GM21825 (cell line): ENCODE data around the gene SPAG16.
A peak's percentile ranks its signal among the peaks of the same experiment; 100 is the strongest.

Source experiments
- ATAC-seq: cut with Tn5 transposase; IDR thresholded peaks from one replicate; pipeline ENCODE4 v1.9.1; 2021; ENCODE audit warnings: mild to moderate bottlenecking, moderate library complexity; ENCODE audit not compliant: unreplicated experiment

The SPAG16 gene

GRCh38 chr2:214232271-214232670, 948.0 kb downstream of the SPAG16 start:
- no peak for ATAC-seq

GRCh38 chr2:214233164-214233563, 948.9 kb downstream of the SPAG16 start:
- ATAC-seq, result no peak

GRCh38 chr2:214242797-214243196, 958.5 kb downstream of the SPAG16 start:
- no peak for ATAC-seq

GRCh38 chr2:214244847-214245246, 960.6 kb downstream of the SPAG16 start:
- ATAC-seq, result no peak

GRCh38 chr2:214246417-214246816, 962.2 kb downstream of the SPAG16 start:
- no peak for ATAC-seq

- ATAC-seq, result no peak
Observed at GRCh38 chr2:214247531-214247930, 963.3 kb downstream of the SPAG16 start.

GRCh38 chr2:214255046-214255445, 970.8 kb downstream of the SPAG16 start:
- ATAC-seq, result no peak

GRCh38 chr2:214261683-214262082, 977.4 kb downstream of the SPAG16 start:
- no peak for ATAC-seq

GRCh38 chr2:214264171-214264570, 979.9 kb downstream of the SPAG16 start:
- no peak for ATAC-seq

GRCh38 chr2:214265991-214266489, 981.8 kb downstream of the SPAG16 start:
- no peak for ATAC-seq

GRCh38 chr2:214277880-214278279, 993.6 kb downstream of the SPAG16 start:
- ATAC-seq, result no peak

GRCh38 chr2:214286011-214286410, 1001.7 kb downstream of the SPAG16 start:
- no peak for ATAC-seq

- ATAC-seq, result no peak
Observed at GRCh38 chr2:214293593-214293992, 1009.3 kb downstream of the SPAG16 start.

GRCh38 chr2:214294426-214294825, 1010.2 kb downstream of the SPAG16 start:
- ATAC-seq, result no peak

GRCh38 chr2:214297423-214297822, 1013.2 kb downstream of the SPAG16 start:
- no peak for ATAC-seq

- ATAC-seq, result peak; percentile 67
Observed at GRCh38 chr2:214310319-214310718, 1026.1 kb downstream of the SPAG16 start.

GRCh38 chr2:214311031-214311533, 1026.8 kb downstream of the SPAG16 start:
- no peak for ATAC-seq

GRCh38 chr2:214311931-214312749, 1027.9 kb downstream of the SPAG16 start:
- no peak for ATAC-seq

- ATAC-seq, result no peak
Observed at GRCh38 chr2:214315324-214315723, 1031.1 kb downstream of the SPAG16 start.

GRCh38 chr2:214320211-214320610, 1035.9 kb downstream of the SPAG16 start:
- ATAC-seq, result no peak

- ATAC-seq, result no peak
Observed at GRCh38 chr2:214322662-214323061, 1038.4 kb downstream of the SPAG16 start.

GRCh38 chr2:214325404-214325803, 1041.1 kb downstream of the SPAG16 start:
- ATAC-seq, result no peak
